HG02610 (cell line): ENCODE measurements around the gene GJA3.

ENCODE experiments used
- ATAC-seq: cut with Tn5 transposase; IDR thresholded peaks from one replicate; pipeline ENCODE4 v1.9.1; 2021; ENCODE audit warnings: mild to moderate bottlenecking, moderate library complexity; ENCODE audit not compliant: unreplicated experiment

The GJA3 gene

DNA sequence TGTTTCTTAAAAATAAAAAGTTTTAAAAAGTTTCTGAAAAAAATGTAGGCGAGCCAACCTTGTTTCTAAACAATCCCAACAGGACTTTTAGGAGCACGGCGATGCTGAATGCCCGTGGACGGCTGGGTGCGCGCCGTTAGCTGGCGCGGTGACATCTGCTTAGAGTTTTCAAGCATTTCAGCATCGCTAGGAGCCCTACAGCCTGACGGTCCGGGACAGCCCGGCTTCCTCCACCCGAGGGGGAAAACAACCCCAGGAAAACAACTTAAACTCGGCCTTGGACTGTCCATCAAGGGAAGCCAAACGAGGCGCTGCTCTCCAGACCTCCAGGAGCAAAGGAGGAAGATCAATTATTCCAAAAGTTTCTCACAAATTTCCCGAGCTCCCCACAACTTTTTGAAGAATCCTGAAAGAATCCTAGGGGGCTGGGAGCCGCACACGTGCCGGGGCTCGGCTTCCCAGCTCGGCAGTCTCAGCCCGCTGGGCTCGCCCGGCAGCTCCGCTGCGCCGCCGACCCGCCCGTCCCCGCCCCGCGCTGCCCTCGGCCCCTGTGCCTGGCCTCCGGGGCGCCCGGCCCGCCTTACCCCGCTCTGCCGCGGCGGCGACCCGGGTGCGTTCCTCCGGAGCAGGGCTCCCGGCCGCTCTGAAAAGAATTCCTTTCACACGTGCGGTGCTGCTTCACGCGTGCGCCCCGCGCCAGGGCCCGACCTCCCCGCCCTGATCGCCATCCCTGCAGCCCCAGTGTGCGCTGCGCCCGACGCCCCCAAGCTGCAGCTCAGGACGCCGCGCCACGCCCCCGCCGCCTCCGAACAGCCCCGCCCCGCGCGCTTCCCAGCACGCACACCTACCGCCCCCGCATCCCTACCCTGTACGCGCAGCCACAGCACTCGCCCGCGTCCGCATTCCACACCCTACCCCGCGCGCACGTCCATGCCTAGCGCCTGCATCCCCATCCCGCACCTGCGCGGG is at the start of gene GJA3:
GJA3 (minus strand) TSS at position 747 of the 969 bp plus-strand sequence. CDS start 17,764 bp downstream, outside the sequence.
- ATAC-seq: peak; percentile 61

DNA sequence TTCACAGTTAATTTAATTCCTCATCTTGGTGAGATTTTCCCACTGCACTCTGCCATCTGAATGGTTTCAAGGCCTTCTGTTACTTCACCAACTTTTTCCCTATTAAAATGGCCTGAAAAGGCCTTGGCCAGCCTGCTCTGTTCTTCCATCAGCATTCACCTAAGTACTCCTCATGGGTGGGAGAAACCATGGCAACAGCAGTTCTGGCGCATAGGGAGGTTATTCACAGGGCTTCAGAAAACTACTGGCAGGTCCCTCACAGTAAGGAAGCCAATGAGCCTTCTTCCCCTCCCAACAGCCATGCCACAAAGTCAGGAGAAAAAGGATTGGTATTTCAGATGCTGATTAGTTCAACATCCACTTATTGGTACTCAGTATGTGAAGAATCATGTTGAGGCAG is 49.1 kb upstream of the GJA3 start:
- ATAC-seq: no peak

DNA sequence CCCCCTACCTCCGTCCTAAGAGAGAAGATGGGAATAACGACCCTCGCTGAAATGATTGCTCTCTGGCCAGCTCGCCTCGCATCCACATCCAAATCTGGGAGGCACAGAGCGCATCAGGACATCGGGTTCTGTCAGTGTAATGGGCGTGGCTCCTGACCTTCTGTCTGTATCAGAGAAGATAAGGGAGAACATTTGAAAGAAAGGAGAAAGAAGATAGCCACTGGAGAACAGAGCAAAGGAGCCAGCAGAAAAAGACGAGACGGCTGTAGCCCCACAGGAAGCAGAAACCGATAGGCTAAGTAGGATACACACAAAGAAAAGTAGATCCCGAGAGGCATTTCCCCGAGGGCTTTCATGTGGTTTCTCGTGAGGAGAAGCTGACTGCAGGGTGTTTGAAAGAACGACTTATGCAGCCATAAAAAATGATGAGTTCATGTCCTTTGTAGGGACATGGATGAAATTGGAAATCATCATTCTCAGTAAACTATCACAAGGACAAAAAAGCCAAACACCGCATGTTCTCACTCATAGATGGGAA is 45.9 kb upstream of the GJA3 start:
- ATAC-seq: no peak

DNA sequence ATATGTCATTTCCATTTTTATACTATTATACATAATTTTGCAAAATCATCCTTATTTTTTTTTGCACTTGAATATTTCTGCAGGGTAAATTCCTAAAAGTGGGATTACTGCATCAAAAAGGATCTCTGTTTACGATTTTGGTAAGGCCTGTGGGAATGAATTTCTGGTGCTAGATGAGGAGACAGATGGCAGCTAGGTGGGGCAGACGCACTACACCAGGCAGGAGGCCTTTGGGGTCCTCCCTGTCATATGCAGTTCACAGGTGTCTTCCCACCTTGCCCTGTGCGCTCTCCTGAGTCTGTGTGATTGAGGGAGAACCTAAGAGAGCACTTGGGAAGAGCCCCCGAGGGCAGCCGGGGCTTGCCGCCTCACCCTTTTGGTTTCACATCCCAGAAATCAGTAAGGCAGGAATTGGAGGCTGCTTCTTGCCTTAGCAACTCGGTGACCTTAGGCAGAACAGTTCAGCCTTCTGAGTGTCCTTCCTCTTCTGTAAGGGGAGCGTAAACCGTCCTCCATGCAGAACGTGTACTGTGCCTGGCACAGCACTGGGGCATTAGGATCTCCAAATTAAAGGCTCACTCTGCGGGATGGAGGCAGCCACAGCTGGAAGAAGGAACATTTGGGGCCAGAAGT is 45.3 kb upstream of the GJA3 start:
- no peak for ATAC-seq

DNA sequence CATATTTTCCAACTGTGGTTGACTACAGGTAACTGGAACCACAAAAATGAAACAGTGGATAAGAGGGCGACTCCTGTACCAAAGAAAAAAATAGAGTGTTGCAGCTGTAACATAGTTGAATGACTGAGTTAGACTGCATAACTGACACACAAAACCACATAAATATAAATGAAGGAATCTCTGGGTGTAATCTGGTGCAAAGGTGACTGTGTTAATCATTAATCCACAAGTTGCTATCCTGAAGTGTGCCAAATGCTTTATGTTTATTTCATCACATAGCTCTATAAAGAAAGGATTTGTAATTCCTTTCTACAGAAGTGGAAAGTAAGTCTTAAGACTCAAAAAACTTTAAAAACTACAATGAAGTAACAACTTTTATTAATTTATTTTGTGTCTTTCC is 37.9 kb upstream of the GJA3 start:
- no peak for ATAC-seq

DNA sequence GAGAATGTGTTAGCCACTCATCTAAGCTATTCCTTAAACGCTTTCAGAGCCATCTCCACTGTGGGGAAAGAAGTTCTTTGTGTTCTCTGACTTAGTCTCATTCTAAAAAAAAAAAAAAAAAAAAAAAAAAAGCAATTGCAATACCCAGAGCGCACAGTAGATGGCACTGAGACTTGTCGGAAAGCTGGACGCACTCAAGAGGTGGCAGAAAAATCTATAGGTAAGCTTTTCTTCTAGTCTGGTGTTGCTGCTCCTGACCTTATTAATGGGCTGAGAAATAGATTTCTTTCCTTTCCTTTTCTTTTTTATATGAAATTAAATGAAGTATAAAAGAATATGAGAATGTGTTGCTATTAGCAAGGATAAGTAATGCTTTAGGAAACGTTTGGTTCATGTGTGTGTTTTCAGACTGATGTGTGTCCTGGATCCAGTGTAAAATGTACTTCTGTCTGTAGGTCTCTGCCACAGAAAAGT is 36.5 kb upstream of the GJA3 start:
- ATAC-seq: no peak

DNA sequence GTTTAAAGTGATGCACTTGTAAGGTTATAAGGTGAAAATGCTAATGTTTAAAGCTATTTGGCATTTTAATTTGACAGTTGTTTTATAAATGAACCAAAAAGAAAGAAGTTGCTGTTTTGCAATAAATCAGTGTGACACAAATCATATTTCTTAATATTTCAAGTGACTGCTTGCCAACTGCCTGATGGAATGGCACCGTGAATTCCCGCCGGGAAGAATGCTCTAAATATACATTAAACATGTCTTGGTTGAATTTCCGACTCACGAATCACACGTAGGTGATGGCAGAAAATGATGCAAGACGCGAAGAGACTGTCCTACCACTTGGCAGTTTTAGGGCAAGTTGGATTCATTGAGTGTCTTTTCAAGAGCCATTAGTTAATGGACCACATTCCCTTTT is 34.9 kb upstream of the GJA3 start:
- ATAC-seq: no peak

DNA sequence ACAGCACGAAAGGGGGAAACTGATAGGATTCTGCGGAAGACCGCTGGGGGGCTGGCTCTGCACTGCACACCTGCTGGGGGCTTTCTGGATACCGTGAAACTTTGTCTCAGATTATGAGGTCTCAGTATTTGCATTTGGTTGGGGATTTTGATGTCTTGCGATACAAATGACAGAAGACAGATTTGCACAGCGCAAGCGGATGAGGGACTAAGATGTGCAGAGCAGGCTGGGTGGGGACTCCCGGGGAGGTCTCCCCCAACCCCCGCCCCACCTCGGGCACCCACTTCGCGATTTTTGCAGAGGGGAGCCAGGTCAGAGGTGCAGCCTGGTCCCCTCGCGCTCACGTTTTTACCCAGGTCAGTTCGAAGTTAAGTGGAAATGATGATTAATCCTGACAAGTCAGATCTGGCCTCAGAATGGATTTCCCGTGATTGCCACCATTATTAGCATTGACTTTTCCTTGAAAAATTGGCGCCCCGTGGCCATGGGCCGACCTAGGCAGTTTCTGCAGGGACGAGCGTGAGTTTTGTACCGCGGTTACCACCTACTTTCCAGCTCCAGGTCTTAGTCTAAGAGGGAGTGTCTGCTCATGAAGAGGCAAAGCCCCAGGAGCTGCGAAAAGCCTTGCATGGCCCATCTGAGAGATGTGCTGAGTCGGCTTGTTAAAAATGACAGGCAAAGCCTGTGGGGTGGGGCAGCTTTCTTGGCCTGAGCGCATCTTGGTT is 33.2 kb upstream of the GJA3 start:
- peak; percentile 30 for ATAC-seq

DNA sequence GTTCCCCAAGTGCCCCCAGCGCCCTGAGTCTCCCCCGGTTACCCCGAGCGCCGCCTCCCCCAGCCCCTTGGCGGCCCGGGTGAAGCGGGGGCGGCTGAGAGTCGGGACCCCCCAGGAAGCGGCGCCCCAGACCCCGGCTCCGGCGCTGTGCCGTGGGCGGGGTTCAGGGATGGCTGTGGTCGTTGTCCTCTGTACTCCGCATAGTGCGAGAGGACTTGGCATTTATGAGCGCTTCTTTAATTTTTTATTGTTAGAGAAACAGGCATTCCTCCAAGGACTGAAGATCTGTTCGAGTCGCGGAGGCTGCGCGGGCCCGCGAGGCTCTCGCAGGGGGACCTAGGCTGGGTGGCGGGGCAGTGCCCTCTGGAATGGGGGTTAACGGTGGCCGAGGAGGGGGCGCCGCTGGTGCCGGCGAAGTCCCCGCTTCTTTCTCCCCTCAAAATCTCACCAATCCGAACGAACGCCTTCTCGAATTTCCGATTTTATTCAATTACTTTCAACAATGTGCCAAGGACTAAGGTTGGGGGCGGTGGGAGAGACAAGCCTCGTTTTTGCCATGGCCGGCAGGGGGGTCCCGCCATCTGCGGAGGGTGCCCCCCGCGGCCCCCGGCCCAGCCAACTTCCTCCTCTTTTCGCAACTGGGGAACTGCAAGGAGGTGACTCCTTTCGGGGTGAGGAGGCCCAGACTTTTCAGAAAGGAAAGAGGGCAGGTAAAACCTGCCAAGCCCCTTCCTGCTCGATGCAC is 32.5 kb upstream of the GJA3 start:
- ATAC-seq: no peak

DNA sequence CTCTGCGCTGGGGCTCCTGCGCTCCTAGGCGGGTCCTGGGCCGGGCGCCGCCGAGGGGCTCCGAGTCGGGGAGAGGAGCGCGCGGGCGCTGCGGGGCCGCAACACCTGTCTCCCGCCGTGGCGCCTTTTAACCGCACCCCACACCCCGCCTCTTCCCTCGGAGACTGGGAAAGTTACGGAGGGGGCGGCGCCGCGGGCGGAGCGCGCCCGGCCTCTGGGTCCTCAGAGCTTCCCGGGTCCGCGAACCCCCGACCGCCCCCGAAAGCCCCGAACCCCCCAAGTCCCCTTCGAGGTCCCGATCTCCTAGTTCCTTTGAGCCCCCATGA is 31.9 kb upstream of the GJA3 start, which contains the start of gene GJB2:
GJB2 (minus strand) TSS at position 103 of the 326 bp plus-strand sequence. CDS start 3,357 bp downstream, outside the sequence.
- ATAC-seq: no peak

DNA sequence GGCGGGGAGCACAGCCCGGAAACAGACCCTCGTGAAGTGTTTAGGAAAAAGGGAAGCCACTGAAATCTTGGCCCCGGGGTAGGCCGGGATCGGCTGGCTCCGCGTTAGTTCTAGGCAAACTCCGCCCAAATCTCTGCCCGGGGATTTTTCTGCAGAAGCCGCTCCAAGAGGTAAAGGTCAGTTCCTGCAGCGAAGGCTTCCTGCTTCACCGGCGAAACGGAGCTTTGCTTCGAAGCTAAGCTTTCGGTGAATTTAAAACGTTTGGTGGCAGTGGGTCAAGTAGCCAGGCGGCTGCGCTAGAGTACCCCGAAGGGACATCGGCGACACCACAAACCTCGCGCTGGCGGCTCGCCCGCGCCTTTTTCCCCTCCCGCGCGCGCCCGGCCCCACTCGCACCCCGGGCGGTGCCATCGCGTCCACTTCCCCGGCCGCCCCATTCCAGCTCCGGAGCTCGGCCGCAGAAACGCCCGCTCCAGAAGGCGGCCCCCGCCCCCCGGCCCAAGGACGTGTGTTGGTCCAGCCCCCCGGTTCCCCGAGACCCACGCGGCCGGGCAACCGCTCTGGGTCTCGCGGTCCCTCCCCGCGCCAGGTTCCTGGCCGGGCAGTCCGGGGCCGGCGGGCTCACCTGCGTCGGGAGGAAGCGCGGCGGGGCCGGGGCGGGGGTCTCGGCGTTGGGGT is 31.4 kb upstream of the GJA3 start:
- ATAC-seq: no peak

DNA sequence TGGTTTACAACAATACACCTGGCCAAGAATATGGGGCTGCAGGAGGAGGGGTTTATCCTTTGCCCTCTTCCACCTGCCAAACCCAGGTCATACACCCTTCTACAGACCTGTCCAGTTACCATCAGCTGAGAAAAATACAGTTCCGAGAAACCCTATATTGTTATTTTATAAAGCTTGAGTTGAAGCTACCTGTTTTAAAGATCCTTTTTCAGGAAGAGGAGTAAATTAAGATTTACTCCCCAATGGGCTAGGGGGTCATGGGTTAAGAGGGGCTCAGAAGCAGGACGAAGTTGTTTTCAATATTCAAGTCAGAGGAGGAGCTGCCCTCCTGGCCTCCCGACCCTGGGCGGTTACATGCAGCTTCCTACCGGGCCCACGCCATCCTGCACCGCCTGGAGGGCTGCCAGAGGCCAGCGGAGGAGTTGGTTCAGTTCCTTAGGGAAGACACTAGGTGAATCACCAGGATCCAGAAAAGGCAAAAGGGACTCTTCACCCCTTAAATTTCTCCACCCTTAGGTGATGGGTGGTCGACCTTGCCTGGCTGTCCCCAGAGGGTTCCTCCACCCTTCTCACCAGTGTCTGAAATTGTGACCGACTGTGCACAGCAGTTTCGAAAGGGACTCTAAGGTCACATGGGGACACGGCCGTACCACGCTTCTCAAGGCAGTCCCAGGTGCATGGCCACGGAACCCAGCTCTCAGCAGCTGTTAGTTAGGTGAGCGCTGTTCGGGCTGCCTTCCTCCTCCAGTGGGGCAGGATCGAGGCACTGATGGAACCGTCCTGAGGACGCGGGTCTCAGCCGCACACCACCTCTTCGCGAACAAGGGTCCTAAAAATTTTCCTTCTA is 30.7 kb upstream of the GJA3 start:
- no peak for ATAC-seq

DNA sequence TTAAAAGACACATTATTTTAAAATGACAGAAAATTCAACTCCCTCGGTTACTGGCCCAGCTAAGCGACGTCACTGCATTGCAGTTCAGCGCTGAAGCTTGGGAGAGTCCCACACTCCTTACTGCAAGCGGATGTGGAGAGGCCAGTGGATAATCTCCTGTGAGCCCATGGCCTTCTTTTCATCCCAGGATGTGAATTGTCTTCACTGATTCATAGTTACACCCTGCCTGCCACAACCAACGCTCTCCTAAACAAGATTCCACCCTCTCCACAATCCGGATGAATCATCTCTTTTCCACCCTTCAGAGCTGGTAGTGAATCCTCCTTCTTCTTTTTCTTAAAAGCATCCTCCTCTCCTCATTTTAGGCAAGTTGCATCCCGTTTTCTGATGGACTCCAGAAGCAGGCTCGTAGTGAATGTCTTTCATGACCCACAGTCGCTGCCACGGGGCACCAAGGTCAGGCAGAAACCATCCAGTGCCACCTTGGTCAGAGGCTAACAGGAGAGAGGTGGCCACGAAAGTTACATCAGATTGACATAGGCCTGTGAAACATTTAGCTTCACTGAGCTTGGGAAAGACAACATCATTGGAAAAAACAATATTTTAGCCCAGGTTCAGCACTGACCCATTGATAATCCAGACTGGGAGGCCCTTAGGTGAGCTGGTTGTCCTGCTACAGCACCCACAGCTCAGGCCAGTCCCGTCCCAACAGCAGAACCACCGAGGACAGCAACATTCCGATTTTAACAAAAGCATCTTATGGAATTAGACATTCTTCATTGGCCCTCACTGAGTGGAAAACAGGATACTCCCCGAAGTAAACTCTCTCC is 29.8 kb upstream of the GJA3 start:
- ATAC-seq: no peak

DNA sequence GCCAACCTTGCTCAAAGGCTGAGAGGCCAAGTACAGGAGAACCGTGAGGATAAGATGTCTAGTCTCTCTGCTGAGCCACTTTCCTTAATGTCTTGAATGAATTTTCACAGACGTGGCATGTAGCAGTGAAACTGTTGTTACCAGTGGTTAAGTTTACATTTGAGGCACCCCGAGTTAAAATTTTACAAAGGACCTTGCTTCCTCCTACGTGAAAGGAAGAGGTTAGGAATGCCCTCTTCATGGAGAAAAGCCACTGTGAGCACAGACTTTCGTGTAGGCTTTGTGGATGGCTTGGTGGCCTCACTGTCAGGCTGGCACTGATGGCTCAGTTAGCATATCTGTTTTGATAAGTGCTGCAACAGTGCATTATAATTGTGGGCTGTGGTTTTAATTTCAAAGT is 29.2 kb upstream of the GJA3 start:
- no peak for ATAC-seq

DNA sequence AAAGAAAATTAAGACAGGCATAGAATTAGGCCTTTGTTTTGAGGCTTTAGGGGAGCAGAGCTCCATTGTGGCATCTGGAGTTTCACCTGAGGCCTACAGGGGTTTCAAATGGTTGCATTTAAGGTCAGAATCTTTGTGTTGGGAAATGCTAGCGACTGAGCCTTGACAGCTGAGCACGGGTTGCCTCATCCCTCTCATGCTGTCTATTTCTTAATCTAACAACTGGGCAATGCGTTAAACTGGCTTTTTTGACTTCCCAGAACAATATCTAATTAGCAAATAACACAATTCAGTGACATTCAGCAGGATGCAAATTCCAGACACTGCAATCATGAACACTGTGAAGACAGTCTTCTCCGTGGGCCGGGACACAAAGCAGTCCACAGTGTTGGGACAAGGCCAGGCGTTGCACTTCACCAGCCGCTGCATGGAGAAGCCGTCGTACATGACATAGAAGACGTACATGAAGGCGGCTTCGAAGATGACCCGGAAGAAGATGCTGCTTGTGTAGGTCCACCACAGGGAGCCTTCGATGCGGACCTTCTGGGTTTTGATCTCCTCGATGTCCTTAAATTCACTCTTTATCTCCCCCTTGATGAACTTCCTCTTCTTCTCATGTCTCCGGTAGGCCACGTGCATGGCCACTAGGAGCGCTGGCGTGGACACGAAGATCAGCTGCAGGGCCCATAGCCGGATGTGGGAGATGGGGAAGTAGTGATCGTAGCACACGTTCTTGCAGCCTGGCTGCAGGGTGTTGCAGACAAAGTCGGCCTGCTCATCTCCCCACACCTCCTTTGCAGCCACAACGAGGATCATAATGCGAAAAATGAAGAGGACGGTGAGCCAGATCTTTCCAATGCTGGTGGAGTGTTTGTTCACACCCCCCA is 28.1 kb upstream of the GJA3 start:
- no peak for ATAC-seq

DNA sequence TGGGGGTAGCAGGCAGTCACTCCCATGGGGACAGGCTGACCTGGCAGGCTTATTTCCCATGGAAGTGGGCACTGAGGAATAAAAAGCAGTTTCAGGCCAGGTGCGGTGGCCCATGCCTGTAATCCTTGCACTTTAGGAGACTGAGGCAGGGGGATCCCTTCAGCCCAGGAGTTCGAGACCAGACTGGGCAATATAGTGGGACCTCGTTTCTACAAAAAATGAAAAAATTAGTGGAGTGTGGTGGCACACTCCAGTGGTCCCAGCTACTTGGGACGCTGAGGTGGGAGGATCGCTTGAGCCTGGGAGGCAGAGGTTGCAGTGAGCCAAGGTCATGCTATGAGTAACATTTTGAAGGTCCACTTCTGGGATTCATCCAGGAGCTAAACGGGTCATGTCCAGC is 25.9 kb upstream of the GJA3 start:
- ATAC-seq: no peak

DNA sequence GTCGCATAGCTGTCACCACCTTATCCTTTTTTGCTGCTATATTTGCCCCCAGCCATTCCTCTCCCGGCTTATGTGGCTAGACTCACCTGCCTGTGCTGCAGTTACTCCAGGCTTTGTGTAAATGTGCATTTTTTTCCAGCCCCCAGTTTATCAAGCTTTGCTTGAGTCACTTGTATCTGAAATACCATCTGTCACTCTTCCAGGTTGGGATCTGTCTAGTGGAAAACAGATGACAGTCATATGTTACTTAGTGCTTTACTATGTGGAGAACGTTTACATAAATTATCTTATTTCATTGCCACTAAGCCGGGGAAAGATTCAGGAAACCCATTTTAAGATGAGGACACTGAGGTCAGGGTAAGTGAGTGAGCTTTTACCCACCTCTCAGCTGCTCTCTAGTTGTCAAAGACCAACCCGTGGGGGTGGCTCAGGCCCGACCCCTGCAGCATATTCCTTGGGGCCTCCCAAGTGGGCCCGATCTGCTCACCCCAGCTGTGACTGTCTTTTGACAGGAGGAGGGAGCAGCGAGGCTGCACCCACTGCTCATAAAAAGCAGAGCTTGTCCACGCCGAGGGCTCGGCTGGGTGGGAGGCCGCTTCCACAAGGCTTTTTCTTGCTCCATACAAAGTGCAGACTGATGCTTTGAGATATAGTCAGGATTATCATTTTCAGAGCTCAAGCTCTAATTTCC is 24.7 kb upstream of the GJA3 start:
- ATAC-seq: no peak
